ENCODE results near the gene MAN1B1.

MAN1B1 gene

GRCh38 chr9:137064027-137064879 is 22.5 kb upstream of the MAN1B1 start:
- TF ChIP-seq TSHZ2 (CRISPR knock-in tag; IDR thresholded peaks at IDR 0.05) (no peak), PPARA (CRISPR knock-in tag; IDR thresholded peaks at IDR 0.05; ENCODE audit: borderline replicate concordance) (no peak), CREB5 (CRISPR knock-in tag; IDR thresholded peaks at IDR 0.05; ENCODE audit: low read depth) (no peak), ISL1 (CRISPR knock-in tag; IDR thresholded peaks at IDR 0.05) (no peak), CSDC2 (CRISPR knock-in tag; IDR thresholded peaks at IDR 0.05) (no peak), BACH2 (CRISPR knock-in tag; IDR thresholded peaks at IDR 0.05; ENCODE audit: borderline replicate concordance) (no peak), POU6F1 (CRISPR knock-in tag; IDR thresholded peaks at IDR 0.05; ENCODE audit: borderline replicate concordance, low read depth) (no peak), ZNF8 (CRISPR knock-in tag; IDR thresholded peaks at IDR 0.05) (no peak), ZNF565 (CRISPR knock-in tag; conservative IDR thresholded peaks at IDR 0.05; ENCODE audit: low read depth) (no peak), ARNTL (CRISPR knock-in tag; IDR thresholded peaks at IDR 0.05; ENCODE audit: borderline replicate concordance, low read depth) (no peak), TOX (CRISPR knock-in tag; IDR thresholded peaks at IDR 0.05; ENCODE audit: borderline replicate concordance) (no peak), PATZ1 (CRISPR knock-in tag; IDR thresholded peaks at IDR 0.05; ENCODE audit: borderline replicate concordance) (no peak), CSRNP3 (CRISPR knock-in tag; IDR thresholded peaks at IDR 0.05) (no peak), ZNF70 (CRISPR knock-in tag; IDR thresholded peaks at IDR 0.05) (no peak), ESRRG (CRISPR knock-in tag; IDR thresholded peaks at IDR 0.05) (no peak), TCF4 (CRISPR knock-in tag; IDR thresholded peaks at IDR 0.05; ENCODE audit: borderline replicate concordance) (no peak), ZFP30 (CRISPR knock-in tag; IDR thresholded peaks at IDR 0.05) (no peak)
- ATAC-seq = peak; percentile 84

GRCh38 chr9:137064880-137065164 is 22.0 kb upstream of the MAN1B1 start:
- no peak for ATAC-seq
- no peak for TF ChIP-seq OSR1 (CRISPR knock-in tag; IDR thresholded peaks at IDR 0.05)
- no peak for TF ChIP-seq CSRNP3 (CRISPR knock-in tag; IDR thresholded peaks at IDR 0.05)
- TF ChIP-seq CREB5 (CRISPR knock-in tag; IDR thresholded peaks at IDR 0.05; ENCODE audit: low read depth) = no peak
- no peak for TF ChIP-seq TSHZ2 (CRISPR knock-in tag; IDR thresholded peaks at IDR 0.05)
- TF ChIP-seq TOX (CRISPR knock-in tag; IDR thresholded peaks at IDR 0.05; ENCODE audit: borderline replicate concordance) = no peak
- TF ChIP-seq ZNF8 (CRISPR knock-in tag; IDR thresholded peaks at IDR 0.05) = no peak
- no peak for TF ChIP-seq ZNF565 (CRISPR knock-in tag; conservative IDR thresholded peaks at IDR 0.05; ENCODE audit: low read depth)
- TF ChIP-seq CSDC2 (CRISPR knock-in tag; IDR thresholded peaks at IDR 0.05) = no peak
- no peak for TF ChIP-seq ISL1 (CRISPR knock-in tag; IDR thresholded peaks at IDR 0.05)
